Suprapubic skin (tissue), 4 donors: ENCODE results near the gene GPC1. TPM values are rescaled to one million over a fixed set of nuclear protein-coding genes. Genes with fewer than 3 reads are reported as not detected.

Experiments used
- DNase-seq, 2 donors: peaks; one replicate each; pipeline ENCODE4 v3.0.0-alpha.2; 2019; ENCODE audit warnings: low spot score in 2 of 2
- H3K27ac ChIP-seq: fragments of 200-600 bp; sonication (generic); one replicate; pipeline ENCODE4 v1.5.1; 2019
- H3K27me3 ChIP-seq: fragments of 200-600 bp; sonication (generic); one replicate; pipeline ENCODE4 v1.5.1; 2019
- H3K36me3 ChIP-seq: fragments of 200-600 bp; sonication (generic); one replicate; pipeline ENCODE4 v1.5.1; 2019
- H3K4me1 ChIP-seq: fragments of 200-600 bp; sonication (generic); one replicate; pipeline ENCODE4 v1.5.1; 2019
- H3K4me3 ChIP-seq: fragments of 200-600 bp; sonication (generic); one replicate; pipeline ENCODE4 v1.5.1; 2019; ENCODE audit warnings: mild to moderate bottlenecking
- H3K9me3 ChIP-seq: fragments of 200-600 bp; sonication (generic); one replicate; pipeline ENCODE4 v1.5.1; 2019
- CTCF ChIP-seq, 2 donors: fragments of 200-600 bp in 1 of 2; fragments of 450-650 bp in 1 of 2; sonication (generic) in 1 of 2; IDR thresholded peaks; one replicate each; pipeline ENCODE4 v1.5.1; 2016 to 2019; ENCODE audit warnings: antibody characterized with exemption in 2 of 2, mild to moderate bottlenecking in 1 of 2, moderate library complexity in 1 of 2
- EP300 ChIP-seq: sonication (generic); formaldehyde crosslinking; IDR thresholded peaks from one replicate; pipeline ENCODE4 v1.6.1; 2017; ENCODE audit warnings: antibody characterized with exemption
- POLR2A ChIP-seq, 2 donors: fragments of 450-650 bp; IDR thresholded peaks; one replicate each; pipeline ENCODE4 v1.6.1; 2017; ENCODE audit warnings: antibody characterized with exemption in 2 of 2, mild to moderate bottlenecking in 2 of 2, moderate library complexity in 2 of 2
- POLR2AphosphoS5 ChIP-seq, 3 donors: sonication (generic); formaldehyde crosslinking; IDR thresholded peaks; one replicate each; pipeline ENCODE4 v1.6.1; 2017; ENCODE audit warnings: antibody characterized with exemption in 3 of 3
- WGBS: methylation state at CpG from one replicate; pipeline ENCODE4 v1.1.5; 2018; 5-methylcytosine and 5-hydroxymethylcytosine counted together
- total RNA-seq, 4 donors: library from RNA; depleted of rRNA; stranded (reverse); fragments of >200 nt; gene quantifications; one replicate each; pipeline ENCODE4 v1.1.0, GENCODE V29; 2016

The GPC1 gene
- total RNA-seq, 4 donors from 2014 or later: 130 to 164 (median 145) TPM

DNA sequence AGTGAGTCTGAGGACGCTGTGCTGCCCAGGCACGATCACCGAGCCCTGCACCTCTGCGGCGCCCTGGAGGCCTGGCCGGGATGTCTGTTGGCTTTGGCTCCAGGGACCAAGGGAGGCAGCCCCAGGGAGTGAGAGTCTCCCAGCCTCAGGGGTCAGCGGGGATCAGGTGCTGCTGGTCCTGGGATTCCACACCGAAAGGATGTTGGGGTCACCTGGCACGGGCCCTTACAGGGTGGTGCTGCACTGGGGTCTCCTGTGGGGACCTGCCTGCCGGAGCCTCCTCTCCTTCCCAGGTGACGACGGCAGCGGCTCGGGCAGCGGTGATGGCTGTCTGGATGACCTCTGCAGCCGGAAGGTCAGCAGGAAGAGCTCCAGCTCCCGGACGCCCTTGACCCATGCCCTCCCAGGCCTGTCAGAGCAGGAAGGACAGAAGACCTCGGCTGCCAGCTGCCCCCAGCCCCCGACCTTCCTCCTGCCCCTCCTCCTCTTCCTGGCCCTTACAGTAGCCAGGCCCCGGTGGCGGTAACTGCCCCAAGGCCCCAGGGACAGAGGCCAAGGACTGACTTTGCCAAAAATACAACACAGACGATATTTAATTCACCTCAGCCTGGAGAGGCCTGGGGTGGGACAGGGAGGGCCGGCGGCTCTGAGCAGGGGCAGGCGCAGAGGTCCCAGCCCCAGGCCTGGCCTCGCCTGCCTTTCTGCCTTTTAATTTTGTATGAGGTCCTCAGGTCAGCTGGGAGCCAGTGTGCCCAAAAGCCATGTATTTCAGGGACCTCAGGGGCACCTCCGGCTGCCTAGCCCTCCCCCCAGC is 30.5 kb downstream of the GPC1 start:
- WGBS: 69% methylated on average over 11 of the region's 28 CpGs
- TF ChIP-seq CTCF (IDR thresholded peaks at IDR 0.05): no peak
- TF ChIP-seq POLR2A (IDR thresholded peaks at IDR 0.05): no peak
- no peak for TF ChIP-seq POLR2AphosphoS5 (IDR thresholded peaks at IDR 0.05)
- TF ChIP-seq EP300: no peak
- Histone ChIP-seq H3K4me1 (peaks cover 8% of the 10 kb centered on the region), H3K36me3 (peaks cover 47% of the 10 kb centered on the region), H3K27me3 (no peaks in the 10 kb centered on the region), H3K27ac (no peak overlapping the region), H3K4me3 (no peak overlapping the region), H3K9me3 (no peaks in the 10 kb centered on the region)
- DNase-seq: peak in 1 of 2 donors; percentile 65

DNA sequence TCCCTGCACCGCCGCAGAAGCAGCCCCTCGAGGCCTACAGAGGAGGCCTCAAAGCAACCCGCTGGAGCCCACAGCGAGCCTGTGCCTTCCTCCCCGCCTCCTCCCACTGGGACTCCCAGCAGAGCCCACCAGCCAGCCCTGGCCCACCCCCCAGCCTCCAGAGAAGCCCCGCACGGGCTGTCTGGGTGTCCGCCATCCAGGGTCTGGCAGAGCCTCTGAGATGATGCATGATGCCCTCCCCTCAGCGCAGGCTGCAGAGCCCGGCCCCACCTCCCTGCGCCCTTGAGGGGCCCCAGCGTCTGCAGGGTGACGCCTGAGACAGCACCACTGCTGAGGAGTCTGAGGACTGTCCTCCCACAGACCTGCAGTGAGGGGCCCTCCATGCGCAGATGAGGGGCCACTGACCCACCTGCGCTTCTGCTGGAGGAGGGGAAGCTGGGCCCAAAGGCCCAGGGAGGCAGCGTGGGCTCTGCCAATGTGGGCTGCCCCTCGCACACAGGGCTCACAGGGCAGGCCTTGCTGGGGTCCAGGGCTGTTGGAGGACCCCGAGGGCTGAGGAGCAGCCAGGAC is 31.2 kb downstream of the GPC1 start:
- Histone ChIP-seq H3K4me1 (peaks cover 8% of the 10 kb centered on the region), H3K36me3 (peaks cover 40% of the 10 kb centered on the region), H3K9me3 (no peaks in the 10 kb centered on the region), H3K27ac (no peak overlapping the region), H3K4me3 (no peak overlapping the region), H3K27me3 (no peaks in the 10 kb centered on the region)
- peak in 1 of 2 donors; percentile 66 for DNase-seq
- 60% methylated on average over 3 of the region's 19 CpGs for WGBS
- TF ChIP-seq CTCF (IDR thresholded peaks at IDR 0.05) (no peak), EP300 (no peak), POLR2AphosphoS5 (IDR thresholded peaks at IDR 0.05) (no peak), POLR2A (IDR thresholded peaks at IDR 0.05) (no peak)

DNA sequence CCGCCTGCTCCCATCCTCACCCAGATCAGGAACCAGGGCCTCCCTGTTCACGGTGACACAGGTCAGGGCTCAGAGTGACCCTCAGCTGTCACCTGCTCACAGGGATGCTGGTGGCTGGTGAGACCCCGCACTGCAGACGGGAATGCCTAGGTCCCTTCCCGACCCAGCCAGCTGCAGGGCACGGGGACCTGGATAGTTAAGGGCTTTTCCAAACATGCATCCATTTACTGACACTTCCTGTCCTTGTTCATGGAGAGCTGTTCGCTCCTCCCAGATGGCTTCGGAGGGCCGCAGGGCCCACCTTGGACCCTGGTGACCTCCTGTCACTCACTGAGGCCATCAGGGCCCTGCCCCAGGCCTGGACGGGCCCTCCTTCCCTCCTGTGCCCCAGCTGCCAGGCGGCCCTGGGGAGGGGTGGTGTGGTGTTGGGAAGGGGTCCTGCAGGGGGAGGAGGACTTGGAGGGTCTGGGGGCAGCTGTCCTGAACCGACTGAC is 31.7 kb downstream of the GPC1 start:
- peaks cover 8% of the 10 kb centered on the region for H3K4me1 ChIP-seq
- H3K4me3 ChIP-seq: no peak overlapping the region
- no peaks in the 10 kb centered on the region for H3K9me3 ChIP-seq
- whole genome bisulfite sequencing: 72% methylated on average over 7 of the region's 12 CpGs
- DNase-seq: peak in 1 of 2 donors; percentile 71
- H3K27ac ChIP-seq: no peak overlapping the region
- H3K27me3 ChIP-seq: no peaks in the 10 kb centered on the region
- no peak for TF ChIP-seq CTCF (IDR thresholded peaks at IDR 0.05)
- no peak for TF ChIP-seq EP300
- no peak for TF ChIP-seq POLR2A (IDR thresholded peaks at IDR 0.05)
- TF ChIP-seq POLR2AphosphoS5 (IDR thresholded peaks at IDR 0.05): no peak
- peaks cover 36% of the 10 kb centered on the region for H3K36me3 ChIP-seq

DNA sequence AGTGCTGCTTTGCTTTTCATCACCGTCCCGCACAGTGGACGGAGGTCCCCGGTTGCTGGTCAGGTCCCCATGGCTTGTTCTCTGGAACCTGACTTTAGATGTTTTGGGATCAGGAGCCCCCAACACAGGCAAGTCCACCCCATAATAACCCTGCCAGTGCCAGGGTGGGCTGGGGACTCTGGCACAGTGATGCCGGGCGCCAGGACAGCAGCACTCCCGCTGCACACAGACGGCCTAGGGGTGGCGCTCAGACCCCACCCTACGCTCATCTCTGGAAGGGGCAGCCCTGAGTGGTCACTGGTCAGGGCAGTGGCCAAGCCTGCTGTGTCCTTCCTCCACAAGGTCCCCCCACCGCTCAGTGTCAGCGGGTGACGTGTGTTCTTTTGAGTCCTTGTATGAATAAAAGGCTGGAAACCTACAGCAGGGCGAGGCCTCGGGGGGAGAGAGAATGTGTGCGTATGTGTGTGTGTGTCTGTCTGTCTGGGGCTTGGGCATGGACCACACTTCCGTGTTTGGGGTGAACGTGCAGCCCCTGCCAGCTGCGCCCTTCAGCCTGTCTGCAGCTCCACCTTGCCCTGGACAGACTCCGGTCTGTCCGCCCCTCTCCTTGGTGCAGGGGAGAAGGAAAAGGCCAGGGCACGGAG is 32.3 kb downstream of the GPC1 start:
- peaks cover 30% of the 10 kb centered on the region for H3K36me3 ChIP-seq
- H3K27ac ChIP-seq: no peak overlapping the region
- no peak overlapping the region for H3K4me3 ChIP-seq
- H3K4me1 ChIP-seq: peaks cover 8% of the 10 kb centered on the region
- no peak for TF ChIP-seq POLR2A (IDR thresholded peaks at IDR 0.05)
- no peak for TF ChIP-seq EP300
- TF ChIP-seq POLR2AphosphoS5 (IDR thresholded peaks at IDR 0.05): no peak
- no peak for TF ChIP-seq CTCF (IDR thresholded peaks at IDR 0.05)
- no peaks in the 10 kb centered on the region for H3K27me3 ChIP-seq
- no peaks in the 10 kb centered on the region for H3K9me3 ChIP-seq
- peak in 1 of 2 donors; percentile 61 for DNase-seq
- WGBS: 75% methylated on average over 10 of the region's 22 CpGs
